ENCODE data around the gene NADSYN1.

NADSYN1 gene

GRCh38 chr11:71433648-71434450 lies 19.2 kb upstream of the NADSYN1 start:
- no peak for DNase-seq (ENCODE audit: low read depth, low spot score)

GRCh38 chr11:71434576-71435130 lies 18.4 kb upstream of the NADSYN1 start:
- no peak for DNase-seq (ENCODE audit: low read depth, low spot score)

GRCh38 chr11:71435278-71435951 lies 17.6 kb upstream of the NADSYN1 start:
- DNase-seq (ENCODE audit: low read depth, low spot score), result no peak

GRCh38 chr11:71436861-71437260 lies 16.1 kb upstream of the NADSYN1 start:
- no peak for DNase-seq (ENCODE audit: low read depth, low spot score)

GRCh38 chr11:71437399-71437798 lies 15.6 kb upstream of the NADSYN1 start:
- no peak for DNase-seq (ENCODE audit: low read depth, low spot score)

GRCh38 chr11:71437879-71438278 lies 15.1 kb upstream of the NADSYN1 start:
- no peak for DNase-seq (ENCODE audit: low read depth, low spot score)

GRCh38 chr11:71438650-71439049 lies 14.4 kb upstream of the NADSYN1 start:
- DNase-seq (ENCODE audit: low read depth, low spot score), result no peak

- DNase-seq (ENCODE audit: low read depth, low spot score), result no peak
These were observed 12.8 kb upstream of the NADSYN1 start for GRCh38 chr11:71440021-71440755.

- no peak for DNase-seq (ENCODE audit: low read depth, low spot score)
These were observed 11.8 kb upstream of the NADSYN1 start for GRCh38 chr11:71441251-71441650.

- no peak for DNase-seq (ENCODE audit: low read depth, low spot score)
These were observed 10.9 kb upstream of the NADSYN1 start for GRCh38 chr11:71442123-71442522.

GRCh38 chr11:71442880-71443279 lies 10.1 kb upstream of the NADSYN1 start:
- DNase-seq (ENCODE audit: low read depth, low spot score), result no peak

- DNase-seq (ENCODE audit: low read depth, low spot score), result no peak
These were observed 9.1 kb upstream of the NADSYN1 start for GRCh38 chr11:71443736-71444445.

- DNase-seq (ENCODE audit: low read depth, low spot score), result no peak
These were observed 8.2 kb upstream of the NADSYN1 start for GRCh38 chr11:71444811-71445210.

- no peak for DNase-seq (ENCODE audit: low read depth, low spot score)
These were observed 6.9 kb upstream of the NADSYN1 start for GRCh38 chr11:71446150-71446549.

- DNase-seq (ENCODE audit: low read depth, low spot score), result no peak
These were observed 5.9 kb upstream of the NADSYN1 start for GRCh38 chr11:71446942-71447688.

- DNase-seq (ENCODE audit: low read depth, low spot score), result no peak
These were observed 5.2 kb upstream of the NADSYN1 start for GRCh38 chr11:71447791-71448256.

GRCh38 chr11:71448257-71449171 lies 4.5 kb upstream of the NADSYN1 start, which contains the start of gene DHCR7:
DHCR7 (minus strand) TSS chr11:71448393; CDS start chr11:71444952, 3,441 bp downstream.
- DNase-seq (ENCODE audit: low read depth, low spot score), result peak; percentile 84

GRCh38 chr11:71449596-71449995 lies 3.4 kb upstream of the NADSYN1 start:
- DNase-seq (ENCODE audit: low read depth, low spot score), result no peak

- no peak for DNase-seq (ENCODE audit: low read depth, low spot score)
These were observed 2.5 kb upstream of the NADSYN1 start for GRCh38 chr11:71450507-71450906.

All from brain pericyte (primary cell).